ENCODE results near the gene UQCR11.

Gene UQCR11

DNA sequence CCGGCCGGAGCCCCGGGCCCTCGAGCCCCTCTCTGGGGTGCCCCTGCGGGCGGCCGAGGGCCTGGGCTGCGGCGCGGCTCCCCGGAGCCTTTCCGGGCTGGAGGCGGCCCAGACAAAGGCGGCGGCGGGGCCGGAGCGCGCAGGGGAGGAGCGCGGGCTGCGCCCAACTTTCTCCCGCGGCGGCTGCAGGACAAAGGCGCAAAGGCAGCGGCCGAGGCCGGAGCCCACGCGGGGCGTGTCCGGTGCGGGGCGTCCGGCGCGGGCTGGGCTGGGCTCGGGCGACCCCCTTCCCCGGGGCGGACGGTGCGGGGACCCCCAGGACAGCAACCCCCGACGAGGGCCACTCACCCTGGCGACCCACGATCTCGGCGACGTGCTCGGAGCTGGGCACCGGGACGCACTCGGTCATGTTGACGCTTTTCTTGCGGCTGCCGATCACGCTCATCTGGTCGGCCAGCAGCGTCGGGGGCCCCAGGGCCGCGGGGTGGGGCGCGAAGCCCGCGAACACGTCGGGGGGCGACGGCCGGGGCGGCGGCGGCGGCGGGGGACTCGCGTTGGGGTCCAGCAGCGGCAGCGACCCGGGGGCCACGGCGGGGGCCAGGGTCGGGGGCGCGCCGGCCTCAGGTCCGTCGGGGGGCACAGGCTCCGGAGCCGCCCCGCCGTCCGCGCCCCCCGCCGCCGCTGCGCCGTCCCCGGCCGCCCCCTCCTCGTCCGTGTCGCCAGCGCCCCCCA is 38.0 kb downstream of the UQCR11 start:
- DNase-seq (ENCODE audit: insufficient read length, low spot score) (peak; percentile 49), FAIRE-seq (no peak)
- TF ChIP-seq POLR2A (IDR thresholded peaks at IDR 0.05; ENCODE audit: low read depth, low read length) = peak; percentile 24; the same call in 1 of the 2 replicates

DNA sequence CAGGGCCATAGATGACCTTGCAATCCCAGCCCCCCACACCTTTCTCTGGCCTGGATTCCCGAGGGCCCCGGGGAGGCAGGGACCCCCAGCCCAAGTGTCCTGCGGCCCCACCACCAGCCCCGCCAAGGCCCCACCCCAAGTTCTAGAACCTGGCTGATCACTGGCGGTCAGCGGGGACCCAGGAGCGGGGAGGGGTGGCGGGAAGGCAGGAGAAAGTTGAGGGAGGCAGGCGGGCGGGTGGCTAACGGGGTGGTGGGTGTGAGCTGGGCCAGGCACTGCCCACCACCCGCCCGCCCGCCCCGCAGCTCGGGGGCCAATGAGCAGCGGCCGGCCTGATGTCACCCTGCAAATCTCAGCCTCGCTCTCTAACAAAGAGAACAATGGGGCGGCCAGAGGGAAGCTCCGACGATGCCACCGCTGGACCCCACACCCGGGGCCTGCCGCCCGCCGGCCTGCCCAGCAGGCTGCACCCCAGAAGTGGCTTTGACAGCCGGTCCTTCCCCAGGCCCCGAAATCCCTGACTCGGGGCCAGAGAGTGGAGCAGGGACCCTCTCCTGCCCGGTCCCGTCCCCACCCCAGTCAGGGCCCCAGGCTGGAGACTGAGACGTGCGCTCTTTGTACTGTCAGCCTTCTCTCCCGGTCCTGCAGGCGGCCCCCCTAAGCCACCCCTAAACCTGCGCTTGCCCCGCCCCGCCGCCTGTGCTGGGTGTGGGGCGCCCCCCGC is 38.7 kb downstream of the UQCR11 start:
- no peak for FAIRE-seq
- peak; percentile 92 for DNase-seq (ENCODE audit: insufficient read length, low spot score)
- TF ChIP-seq POLR2A (IDR thresholded peaks at IDR 0.05; ENCODE audit: low read depth, low read length) = peak; percentile 58

DNA sequence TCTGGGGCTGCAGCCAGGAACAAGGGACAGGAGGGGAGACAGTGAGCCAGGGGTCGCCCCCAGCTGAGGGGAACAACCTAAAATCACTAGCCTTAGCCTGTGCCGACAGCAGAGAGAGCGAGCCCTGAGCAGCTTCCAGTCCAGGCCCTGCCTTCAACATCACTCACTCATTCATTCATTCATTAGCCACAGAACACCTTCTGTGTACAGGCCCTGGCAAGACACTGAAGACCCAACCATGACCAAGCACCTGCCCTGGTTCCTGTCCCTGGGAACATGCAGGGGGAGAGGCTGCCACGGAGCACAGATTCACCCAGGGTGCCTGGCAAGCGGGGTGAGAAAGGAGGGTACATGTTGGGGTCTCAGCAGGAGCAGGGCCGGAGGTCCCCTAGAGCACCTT is 42.0 kb downstream of the UQCR11 start:
- TF ChIP-seq POLR2A (IDR thresholded peaks at IDR 0.05; ENCODE audit: low read depth, low read length) = no peak
- DNase-seq (ENCODE audit: insufficient read length, low spot score) (no peak), FAIRE-seq (no peak)

DNA sequence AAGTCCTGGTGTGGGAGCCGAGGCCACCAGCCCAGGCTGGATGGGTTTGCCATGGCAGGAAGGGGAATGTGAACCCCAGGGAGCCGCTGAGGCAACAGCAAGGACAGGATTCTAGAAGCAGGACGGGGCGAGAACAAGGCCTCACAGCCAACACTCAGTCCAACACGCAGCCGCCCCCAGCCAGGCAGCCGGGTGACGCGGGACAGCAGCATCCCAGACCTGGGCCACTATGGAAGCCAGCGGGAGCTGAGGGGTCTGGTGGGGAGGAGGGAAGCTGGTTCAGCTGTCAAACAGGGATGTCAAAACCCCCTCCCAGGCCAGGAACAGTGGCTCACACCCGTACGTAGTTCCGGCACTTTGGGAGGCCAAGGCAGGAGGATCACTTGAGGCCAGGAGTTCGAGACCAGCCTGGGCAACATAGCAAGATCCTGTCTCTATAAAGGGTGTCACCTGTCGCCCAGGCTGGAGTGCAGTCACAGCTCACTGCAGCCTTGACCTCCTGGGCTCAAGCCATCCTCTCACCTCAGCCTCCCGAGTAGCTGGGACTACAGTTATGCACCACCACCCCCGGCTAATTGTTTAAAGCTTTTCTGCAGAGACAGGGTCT is 43.9 kb downstream of the UQCR11 start:
- DNase-seq (ENCODE audit: insufficient read length, low spot score) (no peak), FAIRE-seq (no peak)
- no peak for TF ChIP-seq POLR2A (IDR thresholded peaks at IDR 0.05; ENCODE audit: low read depth, low read length)

DNA sequence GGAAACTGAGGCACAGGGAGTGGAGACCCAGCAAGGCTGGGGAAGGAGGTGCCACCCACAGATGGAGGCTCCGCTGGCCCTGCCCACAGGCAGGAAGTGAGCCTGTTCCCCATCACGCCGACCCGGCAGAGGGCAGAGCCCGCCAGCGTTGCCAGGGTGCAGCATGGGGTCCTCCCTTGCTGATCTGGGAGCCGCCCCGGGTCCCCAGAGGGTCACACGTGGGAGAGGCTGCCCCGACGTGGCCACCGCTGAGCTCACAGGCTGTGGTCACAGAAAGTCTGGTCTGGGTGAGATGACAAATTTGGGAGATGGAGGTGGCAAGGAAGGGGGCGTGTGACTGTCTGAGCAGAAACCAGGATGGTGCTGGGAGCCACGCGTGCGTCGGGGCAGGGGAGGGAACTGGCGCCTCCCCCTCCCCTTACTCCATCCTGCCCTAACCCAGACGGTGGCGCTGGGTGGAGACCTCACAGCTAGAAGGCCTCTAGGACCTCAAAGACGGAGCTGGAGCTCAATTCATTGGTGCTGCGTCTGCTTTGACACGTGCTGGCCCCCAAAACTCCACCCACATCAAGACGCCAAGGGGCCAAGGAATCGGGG is 44.9 kb downstream of the UQCR11 start:
- no peak for TF ChIP-seq POLR2A (IDR thresholded peaks at IDR 0.05; ENCODE audit: low read depth, low read length)
- FAIRE-seq (no peak), DNase-seq (ENCODE audit: insufficient read length, low spot score) (no peak)

DNA sequence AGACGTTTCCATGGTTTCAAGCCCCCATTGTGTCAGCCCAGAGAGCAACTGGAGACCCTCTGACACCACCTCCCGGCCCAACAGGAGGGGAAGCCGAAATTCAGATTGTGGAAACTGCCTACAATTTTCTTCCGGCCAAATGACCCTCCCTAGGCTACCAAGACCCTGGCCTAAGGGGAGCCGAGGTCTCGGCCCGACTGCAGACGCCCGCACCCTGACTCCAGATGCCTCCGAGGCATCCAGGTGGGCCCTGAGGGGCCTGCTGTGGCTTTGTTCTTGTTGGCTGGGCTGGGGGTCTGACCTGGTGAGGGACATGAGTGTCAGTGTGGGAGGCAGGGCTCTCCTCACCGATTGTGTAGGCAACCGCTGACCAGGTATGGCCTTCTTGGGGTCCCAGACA is 46.7 kb downstream of the UQCR11 start:
- DNase-seq (ENCODE audit: insufficient read length, low spot score) (no peak), FAIRE-seq (no peak)
- no peak for TF ChIP-seq POLR2A (IDR thresholded peaks at IDR 0.05; ENCODE audit: low read depth, low read length)

DNA sequence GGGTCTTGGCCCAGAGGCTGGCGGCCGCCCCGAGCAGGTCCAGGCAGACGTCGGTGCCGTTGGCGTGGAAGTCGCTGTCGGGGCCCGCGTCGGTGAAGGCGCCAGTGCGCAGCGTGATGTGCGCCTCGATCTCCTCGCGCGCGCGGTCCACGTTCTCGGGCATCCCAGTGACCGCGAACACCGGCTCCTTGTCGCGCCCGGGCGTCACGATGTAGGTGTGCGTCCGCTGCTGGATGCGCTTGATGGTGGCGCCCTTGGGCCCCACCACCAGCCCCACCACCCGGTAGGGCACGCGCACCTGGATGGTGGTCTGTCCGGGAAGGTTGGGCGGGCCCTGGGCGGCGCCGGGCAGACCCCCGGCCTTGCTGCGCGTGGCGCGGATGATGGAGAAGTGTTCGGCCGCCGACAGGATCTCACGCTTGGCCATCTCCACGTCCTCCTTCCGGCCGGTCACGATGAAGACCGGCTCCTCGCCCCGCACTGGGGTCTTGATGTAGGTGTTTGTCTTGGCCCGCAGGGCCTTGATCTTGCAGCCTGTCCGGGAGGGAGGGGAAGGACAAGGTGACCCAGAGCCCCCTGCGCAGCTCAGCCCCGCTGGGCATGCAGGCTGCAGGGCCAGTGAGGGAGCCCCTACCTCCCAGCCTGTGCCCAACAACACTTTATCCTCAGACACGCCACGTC is 48.7 kb downstream of the UQCR11 start:
- no peak for FAIRE-seq
- TF ChIP-seq POLR2A (IDR thresholded peaks at IDR 0.05; ENCODE audit: low read depth, low read length) = no peak
- no peak for DNase-seq (ENCODE audit: insufficient read length, low spot score)

DNA sequence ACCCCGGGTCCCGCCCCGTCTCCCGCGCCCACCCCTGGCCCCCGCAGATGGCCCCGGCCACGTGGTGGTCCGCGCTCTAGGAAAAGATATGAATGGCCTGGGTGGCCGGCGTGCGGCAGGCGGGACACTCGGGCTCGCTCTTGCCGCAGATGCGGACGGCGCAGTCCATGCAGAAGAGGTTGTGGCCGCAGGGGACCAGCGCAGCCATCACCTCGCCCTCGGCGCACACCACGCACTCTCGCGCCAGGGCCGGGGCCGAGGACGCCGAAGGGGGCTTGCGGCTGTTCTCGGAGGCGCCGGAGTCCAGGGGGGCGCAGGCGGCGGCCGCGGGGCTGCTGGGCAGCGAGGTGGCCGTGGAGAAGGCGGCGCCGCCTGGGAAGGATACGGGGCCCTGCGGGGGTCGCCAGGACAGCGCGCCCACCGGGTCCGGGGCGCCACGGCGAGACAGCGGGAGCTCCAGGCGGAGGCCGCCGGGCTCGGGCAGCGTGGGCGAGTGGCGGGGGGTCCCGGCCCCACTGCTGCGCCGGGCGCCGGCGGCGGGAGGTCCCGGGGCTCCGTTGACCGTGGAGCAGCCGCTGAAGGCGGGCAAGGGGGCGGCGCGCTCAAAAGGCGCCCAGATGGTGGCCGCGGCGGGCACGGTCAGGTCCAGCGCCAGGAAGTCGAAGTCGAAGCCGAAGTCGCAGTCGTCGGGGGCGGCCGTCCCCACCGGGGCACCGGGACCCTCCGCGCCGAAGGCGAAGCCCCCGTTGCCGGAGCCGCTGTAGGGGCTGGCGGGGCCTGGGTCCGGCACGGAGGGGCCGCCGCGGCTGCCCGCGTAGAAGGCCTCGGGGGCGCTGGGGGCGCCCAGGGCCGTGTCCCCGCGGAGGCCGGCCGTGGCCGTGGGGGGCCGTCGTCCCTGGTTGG is 49.5 kb downstream of the UQCR11 start:
- FAIRE-seq (no peak), DNase-seq (ENCODE audit: insufficient read length, low spot score) (no peak)
- TF ChIP-seq POLR2A (IDR thresholded peaks at IDR 0.05; ENCODE audit: low read depth, low read length) = no peak

DNA sequence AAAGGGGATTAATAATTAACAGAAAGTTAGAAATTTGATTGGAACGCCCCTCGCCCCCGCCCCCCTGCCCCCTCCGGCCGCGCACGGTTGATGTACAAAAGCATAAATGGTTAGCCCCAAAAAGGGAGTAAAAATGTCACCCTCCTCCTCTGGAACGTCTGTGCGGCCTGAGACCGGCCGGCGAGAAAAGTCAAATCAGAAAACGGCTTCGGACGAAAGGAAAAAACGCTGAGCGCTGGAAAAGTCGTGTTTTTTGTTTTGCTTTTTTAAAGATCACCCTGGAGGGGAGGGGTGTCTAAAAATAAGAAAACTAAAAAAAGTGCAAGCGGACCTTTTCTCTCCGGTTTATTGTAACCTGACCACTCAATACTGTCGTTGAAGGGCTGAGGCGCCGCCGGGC is 50.3 kb downstream of the UQCR11 start:
- DNase-seq (ENCODE audit: insufficient read length, low spot score) (no peak), FAIRE-seq (no peak)
- no peak for TF ChIP-seq POLR2A (IDR thresholded peaks at IDR 0.05; ENCODE audit: low read depth, low read length)

DNA sequence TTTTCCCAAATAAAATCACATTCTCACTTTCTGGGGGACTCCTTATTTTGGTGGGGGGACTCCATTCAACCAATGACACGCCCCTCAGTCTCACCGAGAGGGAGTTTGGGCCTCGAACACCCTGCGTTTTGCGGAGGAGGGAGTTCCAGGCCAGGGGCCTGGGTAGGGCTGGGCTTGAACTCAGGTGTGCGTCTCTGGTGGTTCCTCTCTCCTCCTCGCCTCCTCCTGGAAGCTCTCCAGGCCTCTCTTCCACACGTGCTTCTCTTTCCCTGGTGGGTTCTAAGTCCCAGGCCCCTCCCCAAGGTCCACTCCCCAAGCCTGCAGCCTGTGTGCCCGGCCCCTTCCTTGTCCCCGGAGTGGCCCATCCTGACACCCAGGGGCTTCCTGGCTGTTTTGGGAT is 51.8 kb downstream of the UQCR11 start:
- DNase-seq (ENCODE audit: insufficient read length, low spot score) (no peak), FAIRE-seq (no peak)
- no peak for TF ChIP-seq POLR2A (IDR thresholded peaks at IDR 0.05; ENCODE audit: low read depth, low read length)

DNA sequence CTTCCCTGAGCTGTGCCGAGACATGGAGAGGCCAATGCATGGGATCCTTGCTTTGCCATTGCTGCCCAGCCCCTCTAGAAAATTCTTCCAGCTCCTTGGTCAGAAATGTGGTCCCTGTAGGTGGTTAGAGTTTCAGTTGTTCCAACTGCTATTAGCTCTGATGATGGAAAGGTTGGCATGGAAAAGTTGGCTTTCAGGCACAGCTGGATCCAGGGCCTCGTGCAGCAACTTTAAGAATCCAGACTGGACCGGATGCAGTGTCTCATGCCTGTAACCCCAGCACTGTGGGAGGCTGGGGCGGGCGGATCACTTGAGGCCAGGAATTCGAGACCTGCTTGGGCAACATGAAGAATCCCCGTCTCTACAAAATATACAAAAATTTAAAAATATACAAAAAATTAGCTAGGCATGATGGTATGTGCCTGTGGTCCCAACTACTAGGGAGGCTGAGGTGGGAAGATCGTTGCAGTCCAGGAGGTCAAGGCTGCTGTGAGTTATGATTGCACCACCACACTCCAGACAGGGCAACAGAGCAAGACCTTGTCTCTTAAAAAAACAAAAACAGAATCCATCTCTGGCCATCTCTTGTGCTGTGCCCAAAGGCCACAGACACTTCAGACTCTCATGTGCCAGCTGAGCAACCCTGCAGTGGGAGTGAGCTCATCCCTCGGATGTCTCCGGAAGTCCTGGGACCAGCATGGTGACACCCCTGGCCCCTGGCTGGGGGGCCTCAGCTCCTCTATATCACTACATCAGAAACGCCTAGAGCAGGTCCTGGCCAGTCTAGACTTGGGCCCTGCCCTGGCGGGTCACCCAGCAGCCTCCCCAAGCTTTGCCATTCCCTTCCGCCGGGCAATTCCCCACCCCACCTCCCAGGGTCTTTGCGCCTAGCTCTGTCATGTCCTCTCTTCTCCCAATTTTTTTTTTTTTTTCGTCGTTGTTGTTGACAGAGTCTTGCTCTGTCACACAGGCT is 53.9 kb downstream of the UQCR11 start:
- TF ChIP-seq POLR2A (IDR thresholded peaks at IDR 0.05; ENCODE audit: low read depth, low read length) = no peak
- DNase-seq (ENCODE audit: insufficient read length, low spot score) (no peak), FAIRE-seq (no peak)
